HG03460 (cell line): Measurements from ENCODE around the gene LEFTY1.
A peak's percentile ranks its signal among the peaks of the same experiment; 100 is the strongest.

Experiments
- ATAC-seq: cut with Tn5 transposase; IDR thresholded peaks from one replicate; pipeline ENCODE4 v1.9.1; 2021; ENCODE audit not compliant: unreplicated experiment

LEFTY1 gene

GRCh38 chr1:225917101-225917500 lies 28.2 kb upstream of the LEFTY1 start:
- ATAC-seq, result no peak

GRCh38 chr1:225915538-225915991 lies 26.6 kb upstream of the LEFTY1 start:
- no peak for ATAC-seq

DNA sequence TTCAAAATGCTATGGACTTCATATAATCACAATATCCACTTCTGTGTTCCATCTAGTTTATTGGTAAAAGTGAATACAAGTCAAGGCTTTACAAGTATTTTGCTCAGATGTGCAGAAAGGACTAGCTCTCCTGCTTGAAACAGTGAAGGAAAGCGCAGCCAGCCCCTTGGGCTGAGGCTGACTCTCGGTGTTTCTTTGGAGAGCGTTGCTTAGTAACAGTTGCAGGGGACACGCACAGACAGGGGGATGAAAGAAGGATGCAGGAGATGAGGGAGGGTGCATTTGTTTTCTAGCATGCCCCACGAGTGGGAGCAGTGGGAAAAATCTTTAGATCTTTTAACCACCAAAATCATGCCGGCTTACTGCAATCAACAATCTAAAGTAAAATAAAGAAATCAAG lies 26.0 kb upstream of the LEFTY1 start:
- ATAC-seq, result no peak

DNA sequence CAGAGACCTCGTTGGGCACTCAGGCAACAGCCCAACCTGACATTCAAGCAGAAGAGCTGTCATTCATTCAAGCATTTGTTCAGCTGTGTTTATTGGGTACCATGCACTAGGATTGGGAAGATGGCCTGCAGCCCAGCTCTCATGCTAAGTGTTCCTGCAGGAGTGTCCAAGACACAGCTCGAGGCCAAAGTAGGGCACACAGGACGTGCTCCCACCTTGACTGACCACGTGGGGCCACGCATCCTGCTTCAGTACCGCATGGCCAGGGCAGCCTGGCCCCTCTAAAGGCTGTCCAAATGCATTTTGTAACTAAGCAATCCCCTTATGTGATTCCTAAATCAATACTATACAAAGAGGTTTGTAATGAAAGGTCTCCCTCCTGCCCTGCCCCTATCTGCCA lies 25.4 kb upstream of the LEFTY1 start:
- ATAC-seq, result no peak

DNA sequence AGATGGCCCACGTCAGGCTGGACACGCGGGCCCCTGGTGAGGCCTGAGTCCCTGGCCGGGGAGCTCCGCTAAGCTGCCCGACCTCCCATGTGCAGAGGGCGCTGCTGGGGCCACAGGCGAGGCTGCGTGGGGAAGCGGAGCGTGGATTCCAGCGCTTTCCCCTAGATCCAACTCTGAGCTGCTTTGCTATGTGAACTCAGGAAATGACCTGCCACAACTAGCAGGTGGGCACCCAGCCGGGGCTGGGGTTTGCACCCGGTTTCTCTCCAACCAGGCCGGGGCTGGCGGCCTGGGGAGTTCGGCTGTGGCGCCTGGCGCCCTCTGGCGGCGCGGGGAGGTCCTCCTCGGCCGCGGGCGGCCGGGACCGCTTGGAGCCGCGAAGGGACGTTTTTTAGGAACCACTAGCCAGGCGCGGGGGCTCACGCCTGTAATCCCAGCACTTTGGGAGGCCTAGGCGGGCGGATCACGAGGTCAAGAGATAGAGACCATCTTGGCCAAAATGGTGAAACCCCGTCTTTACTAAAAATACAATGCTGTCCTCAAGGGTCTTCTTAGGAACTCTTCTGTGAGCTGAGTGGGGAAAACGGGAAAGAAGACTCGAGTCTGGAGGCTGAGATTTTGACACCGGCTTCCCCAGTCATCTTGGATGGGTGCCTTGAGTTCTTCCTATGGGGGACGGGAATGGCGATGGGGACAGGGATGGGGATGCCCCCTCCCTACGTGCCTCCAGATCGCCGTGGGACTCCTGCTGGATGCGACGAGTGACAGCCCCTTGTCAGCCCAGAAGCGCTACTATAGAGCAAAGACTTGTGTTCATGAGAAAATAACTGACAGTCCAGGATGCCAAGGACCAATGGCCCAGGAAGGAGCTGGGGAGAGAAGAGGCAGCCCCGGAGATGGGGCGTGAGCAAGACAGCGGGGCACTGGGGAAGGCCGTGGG lies 22.5 kb upstream of the LEFTY1 start:
- ATAC-seq, result peak; percentile 80

- no peak for ATAC-seq
Observed at GRCh38 chr1:225909477-225909876, 20.5 kb upstream of the LEFTY1 start.

- ATAC-seq, result no peak
Observed at GRCh38 chr1:225908773-225909172, 19.8 kb upstream of the LEFTY1 start.

DNA sequence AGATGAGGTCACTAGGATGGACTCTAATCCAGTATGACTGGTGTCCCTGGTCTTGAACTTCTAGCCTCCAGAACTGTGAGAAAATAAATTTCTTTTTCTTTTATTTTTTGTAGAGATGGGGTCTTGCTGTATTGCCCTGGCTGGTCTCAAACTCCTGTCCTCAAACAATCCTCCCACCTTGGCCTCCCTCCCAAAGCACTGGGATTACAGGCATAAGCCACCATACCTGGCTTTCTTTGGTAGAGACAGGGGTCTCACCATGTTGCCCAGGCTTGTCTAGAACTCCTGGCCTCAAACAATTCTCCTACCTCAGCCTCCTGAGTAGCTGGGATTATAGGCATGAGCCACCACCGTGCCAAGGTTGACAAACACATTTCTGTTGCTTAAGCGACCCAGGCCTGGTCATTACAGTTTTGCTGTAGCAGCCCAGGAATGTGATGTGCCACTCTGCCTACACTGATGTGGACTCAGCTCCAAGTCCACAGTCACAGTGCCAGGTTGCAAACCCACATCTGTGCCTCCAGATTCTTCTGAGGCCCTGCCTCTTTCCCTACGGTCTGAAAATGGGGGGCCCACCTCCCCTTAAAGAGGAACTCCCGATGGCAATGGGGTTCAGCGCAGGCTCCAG lies 19.2 kb upstream of the LEFTY1 start:
- ATAC-seq, result no peak

- no peak for ATAC-seq
Observed at GRCh38 chr1:225907341-225907740, 18.4 kb upstream of the LEFTY1 start.

DNA sequence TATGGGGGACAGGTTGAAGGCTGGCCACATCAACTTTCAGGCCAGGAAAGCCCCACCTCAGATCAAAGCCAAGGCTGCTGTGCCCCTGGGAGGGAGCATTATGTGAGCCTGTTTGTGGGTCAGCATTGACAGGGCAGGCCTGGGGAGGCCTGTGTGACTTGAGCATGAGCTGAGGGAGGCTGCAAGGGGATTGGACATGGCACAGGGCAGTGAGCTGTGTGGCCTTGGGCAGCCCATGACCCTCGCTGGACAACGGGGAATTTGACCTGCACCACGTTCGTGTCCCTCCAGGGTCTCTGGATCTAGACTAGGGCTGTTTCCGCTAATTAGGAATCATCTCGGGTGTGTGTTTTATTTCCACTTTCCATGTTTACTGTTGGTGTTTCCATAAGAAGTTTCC lies 17.5 kb upstream of the LEFTY1 start:
- ATAC-seq, result no peak

DNA sequence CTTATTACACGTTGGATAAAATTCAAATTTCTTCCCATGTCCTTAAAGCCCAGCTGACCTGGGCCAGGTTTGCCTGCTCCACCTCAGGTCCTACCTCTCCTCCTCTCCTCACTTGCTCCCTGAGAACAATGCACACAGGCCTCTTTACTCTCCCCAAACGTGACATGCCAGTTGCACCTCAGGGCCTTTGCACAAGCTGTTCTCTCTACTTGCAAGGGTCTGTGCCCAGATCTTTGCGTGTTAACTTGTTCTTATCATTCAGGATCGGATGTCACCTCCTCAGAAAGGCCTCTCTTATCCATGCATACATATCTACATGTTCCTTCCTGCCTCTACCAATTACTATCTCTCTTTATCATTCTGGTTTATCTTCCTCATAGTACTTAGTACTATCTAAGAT lies 14.7 kb upstream of the LEFTY1 start:
- ATAC-seq, result no peak

DNA sequence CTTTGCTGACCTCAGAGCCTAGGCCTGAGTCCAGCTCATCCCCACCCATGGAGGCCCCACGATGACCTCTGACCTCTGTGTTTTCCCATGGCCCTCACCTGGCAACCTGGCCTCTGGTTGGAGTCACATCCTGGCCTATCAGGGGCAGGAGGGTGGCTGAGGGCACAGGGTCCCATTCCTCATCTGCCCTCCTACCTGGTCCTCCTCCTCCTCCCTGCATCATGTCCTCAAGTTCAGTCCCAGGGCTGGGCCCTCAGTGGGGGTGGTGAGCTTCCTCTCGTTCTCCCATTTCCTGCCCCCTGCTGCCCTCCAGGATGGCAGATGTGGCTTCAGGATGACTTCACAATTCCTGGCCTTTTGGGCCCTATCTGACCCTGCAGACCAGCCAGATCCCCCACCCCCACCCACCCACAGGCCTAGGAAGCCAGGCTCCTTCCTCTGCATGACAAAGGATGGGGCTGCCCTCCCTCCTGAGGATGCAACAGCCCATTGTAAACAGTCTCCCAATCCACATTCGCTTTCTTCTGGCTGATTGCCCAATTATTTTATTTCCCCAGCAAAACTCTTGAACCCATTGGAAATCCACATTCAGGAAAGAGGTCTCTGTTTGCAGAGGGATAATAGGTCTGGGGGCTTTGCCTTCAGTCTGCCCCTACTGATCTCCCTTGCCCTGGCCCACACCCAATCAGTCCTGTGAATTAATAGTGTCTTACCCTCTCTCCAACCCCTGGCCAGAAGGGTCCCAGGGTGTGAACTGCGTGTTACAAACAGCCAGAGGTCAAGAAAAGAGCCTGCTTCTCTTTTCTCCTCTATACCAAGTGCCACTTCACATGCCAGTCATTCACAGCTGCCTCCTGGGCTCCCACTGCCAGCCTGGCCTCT lies 10.3 kb upstream of the LEFTY1 start:
- ATAC-seq, result no peak

DNA sequence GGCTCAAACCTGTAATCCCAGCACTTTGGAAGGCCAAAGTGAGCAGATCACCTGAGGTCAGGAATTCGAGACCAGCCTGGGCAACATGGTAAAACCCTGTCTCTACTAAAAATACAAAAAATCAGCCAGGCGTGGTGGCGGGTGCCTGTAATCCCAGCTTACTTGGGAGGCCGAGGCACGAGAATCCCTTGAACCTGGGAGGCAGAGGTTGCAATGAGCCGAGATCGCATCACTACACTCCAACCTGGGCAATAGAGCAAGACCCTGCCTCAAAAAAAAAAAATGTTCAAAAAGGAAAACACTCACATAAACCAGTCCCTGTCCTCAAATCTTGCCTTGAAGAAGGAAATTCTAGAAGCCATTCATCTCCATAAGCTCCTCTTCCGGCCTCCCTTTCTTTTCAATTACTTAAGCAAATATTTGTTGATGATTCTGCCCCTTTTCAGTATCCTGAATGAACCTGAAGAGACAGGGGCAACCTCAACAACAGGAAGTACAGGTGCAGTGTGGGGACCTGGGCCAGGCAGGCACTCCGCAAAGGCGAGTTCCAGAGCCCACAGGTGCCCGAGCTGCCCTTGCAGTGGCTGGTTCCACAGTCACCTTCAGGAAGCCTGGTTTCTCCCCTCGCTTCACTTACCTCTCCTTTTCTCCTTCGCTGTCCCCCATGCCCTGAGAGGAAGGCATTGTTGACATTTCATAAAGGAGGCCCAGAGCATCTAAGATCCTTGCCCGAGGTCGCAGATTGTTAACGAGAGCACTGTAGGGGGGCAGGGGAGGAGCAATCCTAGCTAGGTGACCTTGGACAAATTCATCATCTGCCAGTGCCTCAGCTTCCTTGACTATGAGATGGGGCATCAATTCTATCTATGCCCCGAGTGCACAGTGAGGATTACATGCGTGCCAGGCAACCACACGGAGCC lies 8.9 kb upstream of the LEFTY1 start:
- no peak for ATAC-seq

- ATAC-seq, result peak; percentile 100
Observed at GRCh38 chr1:225896937-225897549, 8.1 kb upstream of the LEFTY1 start.

DNA sequence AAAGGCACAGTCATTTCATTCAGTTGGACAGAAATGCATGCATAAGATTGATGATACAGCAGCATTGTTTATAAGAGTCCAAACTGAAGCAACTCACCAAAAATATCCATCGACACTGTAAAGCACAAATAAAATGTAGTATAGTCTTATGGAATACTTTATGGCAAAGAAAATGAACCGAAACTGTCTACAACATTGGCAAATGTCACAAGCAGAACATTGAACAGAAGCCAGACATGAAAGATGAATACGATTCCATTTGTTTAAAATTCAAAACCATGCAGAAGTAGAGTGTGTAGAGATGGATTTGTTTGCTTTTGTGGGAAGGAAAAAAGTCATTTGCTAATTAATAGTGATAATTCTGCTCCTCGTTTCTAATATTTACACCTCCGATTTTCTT lies 7.5 kb upstream of the LEFTY1 start:
- no peak for ATAC-seq

DNA sequence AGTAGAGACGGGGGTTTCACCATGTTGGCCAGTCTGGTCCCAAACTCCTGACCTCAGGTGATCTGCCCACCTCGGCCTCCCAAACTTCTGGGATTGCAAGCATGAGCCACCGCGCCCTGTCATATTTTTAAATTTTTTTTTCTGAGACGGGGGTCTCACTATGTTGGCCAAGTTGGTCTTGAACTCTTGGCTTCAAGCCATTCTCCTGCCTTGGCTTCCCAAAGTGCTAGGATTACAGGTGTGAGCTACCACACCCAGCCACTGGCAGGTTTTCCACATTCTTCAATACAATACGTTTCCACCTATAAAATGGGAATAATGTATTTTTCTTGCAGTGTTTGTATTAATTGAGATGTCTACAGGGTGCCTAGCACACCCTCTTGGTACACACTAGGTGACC lies 3.4 kb upstream of the LEFTY1 start:
- no peak for ATAC-seq

GRCh38 chr1:225891229-225891972 lies 2.5 kb upstream of the LEFTY1 start:
- ATAC-seq, result no peak

- ATAC-seq, result no peak
Observed at GRCh38 chr1:225890346-225891228, 1.6 kb upstream of the LEFTY1 start.
